Measurements from ENCODE around the gene APBA2. TPM values are rescaled to one million over a fixed set of nuclear protein-coding genes. Genes with fewer than 3 reads are reported as not detected.

Gene APBA2
- total RNA-seq, 2 experiments from 2014 or later = not detected

- Histone ChIP-seq H2AFZ (ENCODE audit: low read length) (no peak overlapping the region), H3K9me3 (ENCODE audit: low read length) (no peaks in the 10 kb centered on the region), H3K4me1 (ENCODE audit: insufficient read depth, low read length, poor library complexity, severe bottlenecking) (no peaks in the 10 kb centered on the region), H3K27ac (ENCODE audit: low read depth, low read length, poor library complexity, severe bottlenecking) (no peak overlapping the region), H3K4me3 (ENCODE audit: low read depth, low read length, poor library complexity, severe bottlenecking) (no peak overlapping the region), H4K20me1 (ENCODE audit: insufficient read depth, low read length) (no peaks in the 10 kb centered on the region), H3K36me3 (ENCODE audit: insufficient read depth, low read length) (no peaks in the 10 kb centered on the region), H3K4me2 (ENCODE audit: low read length) (no peak overlapping the region), H3K9me2 (ENCODE audit: insufficient read depth, low read length) (no peaks in the 10 kb centered on the region), H3K79me2 (ENCODE audit: insufficient read depth, low read depth, low read length) (no peaks in the 10 kb centered on the region)
- intact Hi-C loops (cut with micrococcal nuclease; ENCODE audit: unreplicated experiment) = no loop called here
- ChIA-PET CTCF (ENCODE audit: unreplicated experiment) (no interaction called here), POLR2A (no interaction called here)
- no peak for DNase-seq (ENCODE audit: low spot score)
- no peak for TF ChIP-seq EZH2phosphoT487 (IDR thresholded peaks at IDR 0.05; ENCODE audit: borderline replicate concordance, low read depth, low read length)
- TF ChIP-seq, protein P1, sequence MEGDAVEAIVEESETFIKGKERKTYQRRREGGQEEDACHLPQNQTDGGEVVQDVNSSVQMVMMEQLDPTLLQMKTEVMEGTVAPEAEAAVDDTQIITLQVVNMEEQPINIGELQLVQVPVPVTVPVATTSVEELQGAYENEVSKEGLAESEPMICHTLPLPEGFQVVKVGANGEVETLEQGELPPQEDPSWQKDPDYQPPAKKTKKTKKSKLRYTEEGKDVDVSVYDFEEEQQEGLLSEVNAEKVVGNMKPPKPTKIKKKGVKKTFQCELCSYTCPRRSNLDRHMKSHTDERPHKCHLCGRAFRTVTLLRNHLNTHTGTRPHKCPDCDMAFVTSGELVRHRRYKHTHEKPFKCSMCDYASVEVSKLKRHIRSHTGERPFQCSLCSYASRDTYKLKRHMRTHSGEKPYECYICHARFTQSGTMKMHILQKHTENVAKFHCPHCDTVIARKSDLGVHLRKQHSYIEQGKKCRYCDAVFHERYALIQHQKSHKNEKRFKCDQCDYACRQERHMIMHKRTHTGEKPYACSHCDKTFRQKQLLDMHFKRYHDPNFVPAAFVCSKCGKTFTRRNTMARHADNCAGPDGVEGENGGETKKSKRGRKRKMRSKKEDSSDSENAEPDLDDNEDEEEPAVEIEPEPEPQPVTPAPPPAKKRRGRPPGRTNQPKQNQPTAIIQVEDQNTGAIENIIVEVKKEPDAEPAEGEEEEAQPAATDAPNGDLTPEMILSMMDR (conservative IDR thresholded peaks at IDR 0.05; ENCODE audit: low read length) = no peak
- BruUV-seq (replicated peaks) = no TSS peak
These were observed 105.7 kb downstream of the APBA2 start for GRCh38 chr15:28991236-28992171.

- Histone ChIP-seq H3K9me3 (ENCODE audit: low read length) (no peaks in the 10 kb centered on the region), H3K4me1 (ENCODE audit: insufficient read depth, low read length, poor library complexity, severe bottlenecking) (no peaks in the 10 kb centered on the region), H3K4me2 (ENCODE audit: low read length) (no peak overlapping the region), H4K20me1 (ENCODE audit: insufficient read depth, low read length) (no peaks in the 10 kb centered on the region), H3K79me2 (ENCODE audit: insufficient read depth, low read depth, low read length) (no peaks in the 10 kb centered on the region), H2AFZ (ENCODE audit: low read length) (no peak overlapping the region), H3K27ac (ENCODE audit: low read depth, low read length, poor library complexity, severe bottlenecking) (no peak overlapping the region), H3K36me3 (ENCODE audit: insufficient read depth, low read length) (no peaks in the 10 kb centered on the region), H3K9me2 (ENCODE audit: insufficient read depth, low read length) (no peaks in the 10 kb centered on the region), H3K4me3 (ENCODE audit: low read depth, low read length, poor library complexity, severe bottlenecking) (no peak overlapping the region)
- CTCF ChIA-PET (ENCODE audit: unreplicated experiment) = no interaction called here
- DNase-seq (ENCODE audit: low spot score) = no peak
- POLR2A ChIA-PET = no interaction called here
- no peak for TF ChIP-seq EZH2phosphoT487 (IDR thresholded peaks at IDR 0.05; ENCODE audit: borderline replicate concordance, low read depth, low read length)
- TF ChIP-seq, protein P1 (conservative IDR thresholded peaks at IDR 0.05; ENCODE audit: low read length) = no peak
- intact Hi-C loops (cut with micrococcal nuclease; ENCODE audit: unreplicated experiment) = no loop called here
- BruUV-seq (replicated peaks) = no TSS peak
These were observed 106.6 kb downstream of the APBA2 start for GRCh38 chr15:28992336-28992864.

All from OCI-LY7 (cell line).